ENCODE measurements around the gene LEF1. TPM values are rescaled to one million over a fixed set of nuclear protein-coding genes. Genes with fewer than 3 reads are reported as not detected.

LEF1 gene
- total and polyA plus RNA-seq, 9 of the 15 experiments (the other 6 are each of a cell fraction or from before 2014, with no cell fraction given), result 15.1 to 81.1 (median 29.7) TPM

DNA sequence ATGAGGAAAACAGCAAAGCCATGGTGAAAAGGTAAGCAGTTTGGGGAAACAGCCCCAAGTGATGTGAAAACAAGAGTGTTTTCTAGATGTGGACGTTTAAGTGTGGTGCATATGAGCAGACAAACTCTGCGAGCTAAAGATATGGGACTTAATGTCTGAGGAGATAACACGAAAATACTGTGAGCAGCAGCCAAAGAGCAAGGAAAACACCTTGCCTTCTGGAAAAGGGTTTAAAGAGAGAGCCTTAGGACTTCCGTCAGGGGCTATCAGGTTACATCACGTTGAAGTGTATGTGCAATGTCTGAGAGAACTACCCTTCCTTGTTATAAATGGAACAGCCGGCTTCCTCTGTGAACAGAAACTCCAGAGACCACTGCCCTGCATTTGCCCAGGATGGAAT, 54.2 kb downstream of the LEF1 start (continued):
- TF ChIP-seq NBN (IDR thresholded peaks at IDR 0.05; ENCODE audit: low read depth), result peak; percentile 84
- no peak for TF ChIP-seq IRF9 (tag; IDR thresholded peaks at IDR 0.05)
- TF ChIP-seq ZFX (CRISPR knock-in tag; IDR thresholded peaks at IDR 0.05), result peak; percentile 37; the same call in 1 of the 2 replicates
- TF ChIP-seq, protein P1, sequence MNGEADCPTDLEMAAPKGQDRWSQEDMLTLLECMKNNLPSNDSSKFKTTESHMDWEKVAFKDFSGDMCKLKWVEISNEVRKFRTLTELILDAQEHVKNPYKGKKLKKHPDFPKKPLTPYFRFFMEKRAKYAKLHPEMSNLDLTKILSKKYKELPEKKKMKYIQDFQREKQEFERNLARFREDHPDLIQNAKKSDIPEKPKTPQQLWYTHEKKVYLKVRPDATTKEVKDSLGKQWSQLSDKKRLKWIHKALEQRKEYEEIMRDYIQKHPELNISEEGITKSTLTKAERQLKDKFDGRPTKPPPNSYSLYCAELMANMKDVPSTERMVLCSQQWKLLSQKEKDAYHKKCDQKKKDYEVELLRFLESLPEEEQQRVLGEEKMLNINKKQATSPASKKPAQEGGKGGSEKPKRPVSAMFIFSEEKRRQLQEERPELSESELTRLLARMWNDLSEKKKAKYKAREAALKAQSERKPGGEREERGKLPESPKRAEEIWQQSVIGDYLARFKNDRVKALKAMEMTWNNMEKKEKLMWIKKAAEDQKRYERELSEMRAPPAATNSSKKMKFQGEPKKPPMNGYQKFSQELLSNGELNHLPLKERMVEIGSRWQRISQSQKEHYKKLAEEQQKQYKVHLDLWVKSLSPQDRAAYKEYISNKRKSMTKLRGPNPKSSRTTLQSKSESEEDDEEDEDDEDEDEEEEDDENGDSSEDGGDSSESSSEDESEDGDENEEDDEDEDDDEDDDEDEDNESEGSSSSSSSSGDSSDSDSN (IDR thresholded peaks at IDR 0.05; ENCODE audit: borderline replicate concordance in 1 of 2, low read depth in 2 of 2, low read length in 2 of 2), result no peak
- peak; percentile 72 for TF ChIP-seq CREM (IDR thresholded peaks at IDR 0.05; ENCODE audit: low read depth)
- TF ChIP-seq ZNF197 (CRISPR knock-in tag; IDR thresholded peaks at IDR 0.05; ENCODE audit: low read depth), result no peak
- TF ChIP-seq MTA3 (IDR thresholded peaks at IDR 0.05; ENCODE audit: borderline replicate concordance), result peak; percentile 66; the same call in 1 of the 2 replicates
- peak in 1 of 2 experiments; percentile 84; a peak in 2 of 4 replicates for TF ChIP-seq HDAC1 (IDR thresholded peaks at IDR 0.05)
- no peak for TF ChIP-seq CTCF (IDR thresholded peaks at IDR 0.05 in 2 of 3, conservative IDR thresholded peaks at IDR 0.05 in 1 of 3; ENCODE audit: insufficient read depth in 2 of 3, low read depth in 1 of 3, low read length in 3 of 3)
- peak; percentile 57; the same call in 1 of the 2 replicates for TF ChIP-seq MBD2 (IDR thresholded peaks at IDR 0.05; ENCODE audit: borderline replicate concordance, low read depth)
- TF ChIP-seq ESRRA (IDR thresholded peaks at IDR 0.05; ENCODE audit: borderline replicate concordance, low read depth), result 0 out of 2 replicates have a peak, but pooled peaks have one; percentile 38

Measured in K562 (cell line).